ENCODE measurements around the gene ZNF224.

ZNF224 gene

GRCh38 chr19:44072543-44073401, 21.4 kb upstream of the ZNF224 start:
- Histone ChIP-seq H3K36me3 (ENCODE audit: control insufficient read depth in 2 of 2, insufficient read depth in 2 of 2, low read length in 2 of 2) (peaks cover 0 to 1% of the 10 kb centered on the region in 2 donors), H3K27me3 (ENCODE audit: control insufficient read depth in 2 of 2, insufficient read depth in 2 of 2, low read length in 2 of 2) (no peaks in the 10 kb centered on the region), H3K4me3 (ENCODE audit: low read length in 2 of 2) (peak overlapping the region; percentile 71 to 99), H3K4me1 (ENCODE audit: control insufficient read depth in 2 of 2, insufficient read depth in 2 of 2, low read length in 2 of 2) (peaks cover 0 to 3% of the 10 kb centered on the region in 2 donors), H3K9ac (ENCODE audit: low read depth in 1 of 2, low read length in 2 of 2) (peak overlapping the region; percentile 61 to 72), H3K9me3 (ENCODE audit: control insufficient read depth in 2 of 2, low read length in 2 of 2) (peaks cover under 1 to 4% of the 10 kb centered on the region in 2 donors), H3K27ac (ENCODE audit: low read depth in 2 of 2, low read length in 2 of 2) (no peak overlapping the region)

- Histone ChIP-seq H3K9me3 (ENCODE audit: control insufficient read depth in 2 of 2, low read length in 2 of 2) (no peaks in the 10 kb centered on the region), H3K27me3 (ENCODE audit: control insufficient read depth in 2 of 2, insufficient read depth in 2 of 2, low read length in 2 of 2) (no peaks in the 10 kb centered on the region), H3K36me3 (ENCODE audit: control insufficient read depth in 2 of 2, insufficient read depth in 2 of 2, low read length in 2 of 2) (peaks cover 5 to 7% of the 10 kb centered on the region in 2 donors), H3K9ac (ENCODE audit: low read depth in 1 of 2, low read length in 2 of 2) (no peak overlapping the region), H3K27ac (ENCODE audit: low read depth in 2 of 2, low read length in 2 of 2) (no peak overlapping the region), H3K4me3 (ENCODE audit: low read length in 2 of 2) (no peak overlapping the region), H3K4me1 (ENCODE audit: control insufficient read depth in 2 of 2, insufficient read depth in 2 of 2, low read length in 2 of 2) (peaks cover 0 to 3% of the 10 kb centered on the region in 2 donors)
Observed at GRCh38 chr19:44076325-44076724, 17.8 kb upstream of the ZNF224 start.

- Histone ChIP-seq H3K9me3 (ENCODE audit: control insufficient read depth in 2 of 2, low read length in 2 of 2) (no peaks in the 10 kb centered on the region), H3K27ac (ENCODE audit: low read depth in 2 of 2, low read length in 2 of 2) (no peak overlapping the region), H3K4me3 (ENCODE audit: low read length in 2 of 2) (no peak overlapping the region), H3K36me3 (ENCODE audit: control insufficient read depth in 2 of 2, insufficient read depth in 2 of 2, low read length in 2 of 2) (peaks cover 4 to 7% of the 10 kb centered on the region in 2 donors), H3K9ac (ENCODE audit: low read depth in 1 of 2, low read length in 2 of 2) (no peak overlapping the region), H3K27me3 (ENCODE audit: control insufficient read depth in 2 of 2, insufficient read depth in 2 of 2, low read length in 2 of 2) (no peaks in the 10 kb centered on the region), H3K4me1 (ENCODE audit: control insufficient read depth in 2 of 2, insufficient read depth in 2 of 2, low read length in 2 of 2) (peaks cover 3 to 4% of the 10 kb centered on the region in 2 donors)
Observed at GRCh38 chr19:44092108-44092507, 2.1 kb upstream of the ZNF224 start.

GRCh38 chr19:44107751-44108150, 13.6 kb downstream of the ZNF224 start:
- H3K36me3 ChIP-seq (ENCODE audit: control insufficient read depth in 2 of 2, insufficient read depth in 2 of 2, low read length in 2 of 2), result peaks cover 28 to 33% of the 10 kb centered on the region in 2 donors
- no peaks in the 10 kb centered on the region for H3K27me3 ChIP-seq (ENCODE audit: control insufficient read depth in 2 of 2, insufficient read depth in 2 of 2, low read length in 2 of 2)
- H3K27ac ChIP-seq (ENCODE audit: low read depth in 2 of 2, low read length in 2 of 2), result no peak overlapping the region
- peaks cover 0 to 4% of the 10 kb centered on the region in 2 donors for H3K4me1 ChIP-seq (ENCODE audit: control insufficient read depth in 2 of 2, insufficient read depth in 2 of 2, low read length in 2 of 2)
- H3K4me3 ChIP-seq (ENCODE audit: low read length in 2 of 2), result no peak overlapping the region
- H3K9ac ChIP-seq (ENCODE audit: low read depth in 1 of 2, low read length in 2 of 2), result no peak overlapping the region
- peaks cover 29 to 33% of the 10 kb centered on the region in 2 donors for H3K9me3 ChIP-seq (ENCODE audit: control insufficient read depth in 2 of 2, low read length in 2 of 2)

GRCh38 chr19:44109458-44109857, 15.3 kb downstream of the ZNF224 start:
- H3K9me3 ChIP-seq (ENCODE audit: control insufficient read depth in 2 of 2, low read length in 2 of 2), result peaks cover 28 to 31% of the 10 kb centered on the region in 2 donors
- no peaks in the 10 kb centered on the region for H3K27me3 ChIP-seq (ENCODE audit: control insufficient read depth in 2 of 2, insufficient read depth in 2 of 2, low read length in 2 of 2)
- H3K4me1 ChIP-seq (ENCODE audit: control insufficient read depth in 2 of 2, insufficient read depth in 2 of 2, low read length in 2 of 2), result peaks cover 5 to 10% of the 10 kb centered on the region in 2 donors
- peaks cover 15 to 20% of the 10 kb centered on the region in 2 donors for H3K36me3 ChIP-seq (ENCODE audit: control insufficient read depth in 2 of 2, insufficient read depth in 2 of 2, low read length in 2 of 2)
- no peak overlapping the region for H3K27ac ChIP-seq (ENCODE audit: low read depth in 2 of 2, low read length in 2 of 2)
- H3K4me3 ChIP-seq (ENCODE audit: low read length in 2 of 2), result no peak overlapping the region
- no peak overlapping the region for H3K9ac ChIP-seq (ENCODE audit: low read depth in 1 of 2, low read length in 2 of 2)

GRCh38 chr19:44111910-44112463, 17.8 kb downstream of the ZNF224 start:
- no peak overlapping the region for H3K27ac ChIP-seq (ENCODE audit: low read depth in 2 of 2, low read length in 2 of 2)
- H3K4me1 ChIP-seq (ENCODE audit: control insufficient read depth in 2 of 2, insufficient read depth in 2 of 2, low read length in 2 of 2), result peaks cover 5 to 10% of the 10 kb centered on the region in 2 donors
- no peaks in the 10 kb centered on the region for H3K27me3 ChIP-seq (ENCODE audit: control insufficient read depth in 2 of 2, insufficient read depth in 2 of 2, low read length in 2 of 2)
- H3K9me3 ChIP-seq (ENCODE audit: control insufficient read depth in 2 of 2, low read length in 2 of 2), result peaks cover 20% of the 10 kb centered on the region in 2 donors
- peak overlapping the region; percentile 30 to 94 for H3K4me3 ChIP-seq (ENCODE audit: low read length in 2 of 2)
- no peak overlapping the region for H3K9ac ChIP-seq (ENCODE audit: low read depth in 1 of 2, low read length in 2 of 2)
- peaks cover 3 to 15% of the 10 kb centered on the region in 2 donors for H3K36me3 ChIP-seq (ENCODE audit: control insufficient read depth in 2 of 2, insufficient read depth in 2 of 2, low read length in 2 of 2)

- H3K27ac ChIP-seq (ENCODE audit: low read depth in 2 of 2, low read length in 2 of 2), result no peak overlapping the region
Observed at GRCh38 chr19:44112802-44113137, 18.6 kb downstream of the ZNF224 start.

GRCh38 chr19:44113138-44113783, 19.1 kb downstream of the ZNF224 start, which contains the start of gene ZNF225:
Gene ZNF225, plus strand, starts transcription at chr19:44113399. Its CDS starts 2,429 bp downstream, at chr19:44115828.
- Histone ChIP-seq H3K4me1 (ENCODE audit: control insufficient read depth in 2 of 2, insufficient read depth in 2 of 2, low read length in 2 of 2) (peaks cover 5 to 10% of the 10 kb centered on the region in 2 donors), H3K36me3 (ENCODE audit: control insufficient read depth in 2 of 2, insufficient read depth in 2 of 2, low read length in 2 of 2) (peaks cover 4 to 12% of the 10 kb centered on the region in 2 donors), H3K4me3 (ENCODE audit: low read length in 2 of 2) (peak within 1 kb of the TSS; percentile 82 to 94), H3K27ac (ENCODE audit: low read depth in 2 of 2, low read length in 2 of 2) (peak within 1 kb of the TSS; percentile 46 to 65), H3K27me3 (ENCODE audit: control insufficient read depth in 2 of 2, insufficient read depth in 2 of 2, low read length in 2 of 2) (no peaks in the 10 kb centered on the region), H3K9me3 (ENCODE audit: control insufficient read depth in 2 of 2, low read length in 2 of 2) (peaks cover 8% of the 10 kb centered on the region in 2 donors), H3K9ac (ENCODE audit: low read depth in 1 of 2, low read length in 2 of 2) (peak within 1 kb of the TSS; percentile 72 to 75)

More at GRCh38 chr19:44112802-44113137, 18.6 kb downstream of the ZNF224 start:
- H3K9me3 ChIP-seq (ENCODE audit: control insufficient read depth in 2 of 2, low read length in 2 of 2), result peaks cover 12 to 13% of the 10 kb centered on the region in 2 donors
- no peaks in the 10 kb centered on the region for H3K27me3 ChIP-seq (ENCODE audit: control insufficient read depth in 2 of 2, insufficient read depth in 2 of 2, low read length in 2 of 2)
- H3K4me3 ChIP-seq (ENCODE audit: low read length in 2 of 2), result peak overlapping the region; percentile 82 to 94
- peaks cover 5 to 10% of the 10 kb centered on the region in 2 donors for H3K4me1 ChIP-seq (ENCODE audit: control insufficient read depth in 2 of 2, insufficient read depth in 2 of 2, low read length in 2 of 2)
- H3K9ac ChIP-seq (ENCODE audit: low read depth in 1 of 2, low read length in 2 of 2), result peak overlapping the region; percentile 72 to 75
- H3K36me3 ChIP-seq (ENCODE audit: control insufficient read depth in 2 of 2, insufficient read depth in 2 of 2, low read length in 2 of 2), result peaks cover 0 to 9% of the 10 kb centered on the region in 2 donors

GRCh38 chr19:44113784-44114390, 19.7 kb downstream of the ZNF224 start:
- H3K27me3 ChIP-seq (ENCODE audit: control insufficient read depth in 2 of 2, insufficient read depth in 2 of 2, low read length in 2 of 2), result no peaks in the 10 kb centered on the region

More at GRCh38 chr19:44113784-44114390, 19.7 kb downstream of the ZNF224 start:
- Histone ChIP-seq H3K36me3 (ENCODE audit: control insufficient read depth in 2 of 2, insufficient read depth in 2 of 2, low read length in 2 of 2) (peaks cover 7 to 15% of the 10 kb centered on the region in 2 donors), H3K9ac (ENCODE audit: low read depth in 1 of 2, low read length in 2 of 2) (peak overlapping the region; percentile 66 to 75), H3K27ac (ENCODE audit: low read depth in 2 of 2, low read length in 2 of 2) (peak overlapping the region; percentile 46 to 65), H3K9me3 (ENCODE audit: control insufficient read depth in 2 of 2, low read length in 2 of 2) (peaks cover 3 to 5% of the 10 kb centered on the region in 2 donors), H3K4me1 (ENCODE audit: control insufficient read depth in 2 of 2, insufficient read depth in 2 of 2, low read length in 2 of 2) (peaks cover 5 to 10% of the 10 kb centered on the region in 2 donors), H3K4me3 (ENCODE audit: low read length in 2 of 2) (peak overlapping the region; percentile 82 to 94)

Measured in mucosa of rectum (tissue), 2 donors.